Ramos (cell line): ENCODE measurements around the gene CNTNAP1.

Experiments used
- in situ Hi-C: fragments of 300-500 bp; cut with MboI; formaldehyde crosslinking; loops from one replicate; pipeline ENCODE4 v1.14.3; 2022; ENCODE audit warnings: low sequenced_read_pairs; ENCODE audit not compliant: unreplicated experiment

CNTNAP1 gene

GRCh38 chr17:42683407-42684034, 1.2 kb downstream of the CNTNAP1 start:
- in situ Hi-C loops: loop anchor here (5.0 kb wide), 1 partner anchor 106 kb away; the partner anchor contains the start of gene PSMC3IP

DNA sequence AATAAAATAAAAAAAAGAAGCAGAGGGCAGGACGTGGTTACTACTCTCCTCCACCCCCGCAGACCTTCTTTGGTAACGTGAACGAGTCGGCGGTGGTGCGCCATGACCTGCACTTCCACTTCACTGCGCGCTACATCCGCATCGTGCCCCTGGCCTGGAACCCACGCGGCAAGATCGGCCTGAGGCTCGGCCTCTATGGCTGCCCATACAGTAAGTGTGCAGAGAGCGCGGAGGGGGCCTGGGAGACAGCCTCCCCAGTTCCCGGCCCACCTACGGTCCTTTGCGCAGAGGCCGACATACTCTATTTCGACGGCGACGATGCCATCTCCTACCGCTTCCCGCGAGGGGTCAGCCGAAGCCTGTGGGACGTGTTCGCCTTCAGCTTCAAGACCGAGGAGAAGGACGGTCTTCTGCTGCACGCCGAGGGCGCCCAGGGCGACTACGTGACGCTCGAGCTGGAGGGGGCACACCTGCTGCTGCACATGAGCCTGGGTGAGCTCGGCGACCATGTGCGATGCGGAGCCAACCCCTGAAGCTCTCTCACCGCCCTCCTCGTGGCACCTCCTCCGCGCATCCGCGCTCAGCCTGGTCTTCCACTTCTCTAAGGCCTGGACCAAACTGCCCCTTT, 2.7 kb downstream of the CNTNAP1 start:
- in situ Hi-C loops: loop anchor here (5.0 kb wide), 1 partner anchor 108 kb away; the partner anchor contains the start of gene PSMC3IP

GRCh38 chr17:42685831-42686230, 3.5 kb downstream of the CNTNAP1 start:
- in situ Hi-C loops: no loop called here

- in situ Hi-C loops: no loop called here
These were observed 4.3 kb downstream of the CNTNAP1 start for GRCh38 chr17:42686520-42687128.

DNA sequence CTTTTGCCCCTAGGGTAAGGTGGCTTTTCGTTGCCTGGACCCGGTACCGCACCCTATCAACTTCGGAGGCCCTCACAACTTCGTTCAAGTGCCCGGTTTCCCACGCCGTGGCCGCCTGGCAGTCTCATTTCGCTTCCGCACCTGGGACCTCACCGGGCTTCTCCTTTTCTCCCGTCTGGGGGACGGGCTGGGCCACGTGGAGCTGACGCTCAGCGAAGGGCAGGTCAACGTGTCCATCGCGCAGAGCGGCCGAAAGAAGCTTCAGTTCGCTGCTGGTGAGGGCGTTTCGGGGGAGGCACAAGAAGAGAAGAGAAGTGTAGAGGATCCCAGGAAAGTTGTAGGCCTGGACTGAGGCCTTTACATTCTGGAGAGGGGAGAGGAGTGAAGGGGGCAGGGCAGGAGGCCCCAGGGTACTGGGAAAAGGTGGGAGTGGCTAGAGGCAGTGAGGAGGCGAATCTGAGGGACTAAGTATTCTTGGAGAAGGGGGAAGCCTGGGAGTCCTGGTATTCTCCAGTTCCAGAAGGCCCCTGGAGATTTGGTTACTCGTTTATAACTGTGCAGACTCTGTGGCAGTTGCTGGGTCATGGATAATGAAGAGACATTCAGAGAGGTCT, 5.5 kb downstream of the CNTNAP1 start:
- in situ Hi-C loops: no loop called here

DNA sequence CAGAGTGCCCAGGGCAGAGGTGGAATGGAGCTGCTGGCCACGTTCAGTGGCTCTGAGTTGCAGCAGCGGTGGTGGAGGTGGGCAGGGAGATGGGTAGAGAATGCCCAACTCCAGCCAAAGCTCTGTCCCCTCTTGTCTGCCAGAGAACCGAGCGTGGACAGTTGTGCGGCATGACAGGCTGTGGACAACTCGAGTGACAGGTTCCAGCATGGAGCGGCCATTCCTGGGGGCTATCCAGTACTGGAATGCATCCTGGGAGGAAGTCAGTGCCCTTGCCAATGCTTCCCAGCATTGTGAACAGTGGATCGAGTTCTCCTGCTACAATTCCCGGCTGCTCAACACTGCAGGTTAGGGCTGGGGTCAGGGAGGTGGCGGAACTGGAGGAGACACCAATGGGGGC, 8.3 kb downstream of the CNTNAP1 start:
- in situ Hi-C loops: no loop called here

DNA sequence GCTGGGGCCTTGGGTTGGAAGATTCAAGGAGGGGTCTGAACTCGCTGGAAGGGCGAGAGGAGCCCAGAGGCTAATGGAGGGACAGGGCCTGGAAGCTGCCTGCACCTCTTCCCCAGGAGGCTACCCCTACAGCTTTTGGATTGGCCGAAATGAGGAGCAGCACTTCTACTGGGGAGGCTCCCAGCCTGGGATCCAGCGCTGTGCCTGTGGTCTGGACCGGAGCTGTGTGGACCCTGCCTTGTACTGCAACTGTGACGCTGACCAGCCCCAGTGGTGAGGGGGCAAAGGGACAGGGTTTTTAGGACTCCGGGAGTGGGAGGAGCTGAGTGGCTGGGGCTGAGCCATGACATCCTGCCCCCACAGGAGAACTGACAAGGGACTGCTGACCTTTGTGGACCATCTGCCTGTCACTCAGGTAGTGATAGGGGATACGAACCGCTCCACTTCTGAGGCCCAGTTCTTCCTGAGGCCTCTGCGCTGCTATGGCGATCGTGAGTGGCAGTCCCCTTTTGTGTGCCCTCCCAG, 8.8 kb downstream of the CNTNAP1 start:
- in situ Hi-C loops: no loop called here

- in situ Hi-C loops: no loop called here
These were observed 10.2 kb downstream of the CNTNAP1 start for GRCh38 chr17:42692489-42692888.

- in situ Hi-C loops: no loop called here
These were observed 12.2 kb downstream of the CNTNAP1 start for GRCh38 chr17:42694524-42694923.

- in situ Hi-C loops: no loop called here
These were observed 13.2 kb downstream of the CNTNAP1 start for GRCh38 chr17:42695500-42695899.

DNA sequence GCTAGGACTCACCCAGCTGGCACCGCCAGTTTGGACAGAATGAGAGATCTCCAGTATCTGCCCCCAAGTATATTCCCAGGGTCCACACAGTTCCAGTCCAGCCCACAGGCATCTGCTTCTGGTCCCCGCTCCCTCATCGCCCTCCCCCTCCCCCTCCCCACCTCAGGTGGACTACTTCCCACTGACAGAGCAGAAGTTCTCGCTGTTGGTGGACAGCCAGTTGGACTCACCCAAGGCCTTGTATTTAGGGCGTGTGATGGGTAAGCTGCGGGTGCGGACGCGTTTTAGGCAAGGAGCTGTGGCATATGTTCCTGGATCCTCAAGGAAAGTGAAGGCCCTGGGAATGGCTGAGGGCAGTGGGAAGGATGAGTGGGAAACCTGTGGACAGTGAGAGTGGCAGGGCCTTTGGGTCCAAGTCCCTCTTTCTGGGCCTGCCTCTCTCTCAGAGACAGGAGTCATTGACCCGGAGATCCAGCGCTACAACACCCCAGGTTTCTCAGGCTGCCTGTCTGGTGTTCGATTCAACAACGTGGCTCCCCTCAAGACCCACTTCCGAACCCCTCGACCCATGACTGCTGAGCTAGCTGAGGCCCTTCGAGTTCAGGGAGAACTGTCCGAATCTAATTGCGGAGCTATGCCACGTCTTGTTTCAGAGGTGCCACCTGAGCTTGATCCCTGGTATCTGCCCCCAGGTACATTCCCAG, 14.9 kb downstream of the CNTNAP1 start:
- in situ Hi-C loops: no loop called here

- in situ Hi-C loops: no loop called here
These were observed 16.5 kb downstream of the CNTNAP1 start for GRCh38 chr17:42698736-42699414.

GRCh38 chr17:42699415-42699740, 17.0 kb downstream of the CNTNAP1 start:
- in situ Hi-C loops: no loop called here

DNA sequence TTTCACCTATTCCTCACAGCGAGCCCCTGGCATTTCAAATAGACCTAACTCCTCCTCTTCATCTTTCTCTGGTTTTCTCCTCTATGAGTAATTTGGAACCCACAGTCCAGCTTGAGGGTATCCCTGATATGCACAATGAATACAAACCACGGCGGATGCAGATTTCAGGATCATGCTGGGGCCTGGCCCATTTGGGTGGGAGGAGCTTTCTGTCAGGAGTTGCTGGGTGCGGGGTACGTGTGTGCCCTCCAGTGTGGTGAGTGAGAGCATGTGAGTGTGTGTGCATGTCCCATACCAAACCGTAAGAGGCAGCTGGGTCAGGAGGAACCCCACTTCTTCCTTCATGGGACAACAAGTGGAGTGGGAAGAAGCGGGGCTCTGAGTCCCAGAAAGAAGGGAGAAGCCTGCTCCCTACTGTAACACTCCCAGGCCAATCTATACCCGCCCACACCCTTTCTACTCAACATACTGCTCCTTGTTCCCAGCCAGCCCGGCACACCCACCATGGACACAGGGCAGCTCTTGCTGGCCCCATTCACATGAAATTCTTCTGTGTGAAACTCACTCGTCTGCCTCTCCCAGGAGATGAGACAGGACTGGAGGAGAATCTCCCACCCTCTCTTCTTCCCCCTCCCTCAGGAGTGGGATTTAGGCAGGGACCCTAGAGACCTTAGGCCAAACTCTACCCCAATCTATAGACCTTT, 18.4 kb downstream of the CNTNAP1 start:
- in situ Hi-C loops: loop anchor here (25.0 kb wide), 2 partner anchors 237 to 612 kb away; no protein-coding TSS in a partner anchor

DNA sequence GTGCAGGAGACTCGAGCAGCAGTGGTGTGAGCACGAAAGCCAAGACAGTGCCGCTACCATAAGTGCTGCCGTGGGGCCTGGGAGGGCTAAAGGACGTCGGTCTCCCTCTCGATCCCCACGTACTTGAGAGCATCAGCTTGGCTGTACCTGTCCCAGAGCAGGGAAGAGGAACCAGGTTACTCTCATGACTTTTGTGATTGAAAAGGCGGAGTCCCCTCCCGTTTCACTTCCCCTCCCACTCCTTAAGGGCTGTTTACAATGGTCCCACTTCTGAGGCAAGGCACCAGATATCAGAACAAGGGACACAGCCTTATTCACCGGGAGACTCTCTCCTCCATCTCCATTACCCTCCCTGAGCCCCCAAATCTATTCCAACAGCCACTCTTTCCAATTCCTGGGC, 20.1 kb downstream of the CNTNAP1 start:
- in situ Hi-C loops: loop anchor here (25.0 kb wide), 2 partner anchors 235 to 610 kb away; no protein-coding TSS in a partner anchor

- in situ Hi-C loops: loop anchor here (25.0 kb wide), 2 partner anchors 233 to 608 kb away; no protein-coding TSS in a partner anchor
These were observed 22.1 kb downstream of the CNTNAP1 start for GRCh38 chr17:42704490-42704836.

GRCh38 chr17:42704837-42705494, 22.6 kb downstream of the CNTNAP1 start:
- in situ Hi-C loops: loop anchor here (25.0 kb wide), 2 partner anchors 232 to 607 kb away; no protein-coding TSS in a partner anchor

GRCh38 chr17:42706732-42707131, 24.4 kb downstream of the CNTNAP1 start:
- in situ Hi-C loops: loop anchor here (25.0 kb wide), 2 partner anchors 231 to 606 kb away; no protein-coding TSS in a partner anchor
